Fibroblast of lung (primary cell): ENCODE measurements around the gene MLLT10. TPM values are rescaled to one million over a fixed set of nuclear protein-coding genes. Genes with fewer than 3 reads are reported as not detected.

ENCODE experiments used
- DNase-seq, 2 donors: peaks; one replicate each; pipeline versions ENCODE4 v3.0.0 to v3.0.0-alpha.2; 2010; ENCODE audit warnings: low read depth in 2 of 2
- H2AFZ ChIP-seq: 2 replicates; pipeline ENCODE4 v1.5.1; 2012; ENCODE audit warnings: low read length, control low read depth, inconsistent platforms
- H3K27ac ChIP-seq: 2 replicates; pipeline ENCODE4 v1.5.1; 2011; ENCODE audit warnings: low read length, control low read depth; ENCODE audit not compliant: insufficient read depth
- H3K27me3 ChIP-seq: 2 replicates; pipeline ENCODE4 v1.5.1; 2011; ENCODE audit warnings: mild to moderate bottlenecking, low read length; ENCODE audit not compliant: control insufficient read depth, insufficient read depth
- H3K36me3 ChIP-seq: 2 replicates; pipeline ENCODE4 v1.5.1; 2011; ENCODE audit warnings: low read length; ENCODE audit not compliant: control insufficient read depth, insufficient read depth
- H3K4me1 ChIP-seq: 2 replicates; pipeline ENCODE4 v1.5.1; 2011; ENCODE audit warnings: low read length; ENCODE audit not compliant: control insufficient read depth, insufficient read depth; ENCODE audit errors: extremely low read depth
- H3K4me2 ChIP-seq: 2 replicates; pipeline ENCODE4 v1.5.1; 2011; ENCODE audit warnings: low read length, control low read depth; ENCODE audit not compliant: insufficient read depth; ENCODE audit errors: extremely low read depth
- H3K4me3 ChIP-seq, 4 experiments: fragments of 200-600 bp in 1 of 4; sonication (generic) in 1 of 4; replicated peaks in 1 of 4; 2 replicates each; pipeline ENCODE4 v1.5.1; 2011 to 2016; ENCODE audit warnings: low read length in 4 of 4, low read depth in 3 of 4, mild to moderate bottlenecking in 3 of 4, control low read depth in 2 of 4, inconsistent platforms in 1 of 4, mixed read lengths in 1 of 4; ENCODE audit not compliant: insufficient read depth in 1 of 4; ENCODE audit errors: control extremely low read depth in 1 of 4
- H3K79me2 ChIP-seq: 2 replicates; pipeline ENCODE4 v1.5.1; 2012; ENCODE audit warnings: mild to moderate bottlenecking, low read length, inconsistent platforms; ENCODE audit not compliant: control insufficient read depth, insufficient read depth
- H3K9ac ChIP-seq: 2 replicates; pipeline ENCODE4 v1.5.1; 2011; ENCODE audit warnings: mild to moderate bottlenecking, low read length, control low read depth; ENCODE audit not compliant: insufficient read depth
- H3K9me3 ChIP-seq: 2 replicates; pipeline ENCODE4 v1.5.1; 2012; ENCODE audit warnings: low read depth, low read length; ENCODE audit not compliant: control insufficient read depth, insufficient read depth
- H4K20me1 ChIP-seq: 2 replicates; pipeline ENCODE4 v1.5.1; 2011; ENCODE audit warnings: low read length; ENCODE audit not compliant: control insufficient read depth, insufficient read depth; ENCODE audit errors: extremely low read depth
- EZH2 ChIP-seq: IDR thresholded peaks from 2 replicates; pipeline ENCODE4 v1.5.1; 2012; ENCODE audit warnings: low read length, control low read depth, mild to moderate bottlenecking; ENCODE audit errors: missing control alignments
- polyA plus RNA-seq, 2 donors: library from polyadenylated mRNA; depleted of rRNA in 1 of 2; stranded (reverse) in 1 of 2; unstranded in 1 of 2; fragments of >200 nt; gene quantifications; 2 replicates each; pipeline ENCODE4 v1.2.1, GENCODE V29; 2011 to 2012; ENCODE audit warnings: missing spikeins in 1 of 2
- total RNA-seq: library from RNA; depleted of rRNA; stranded (reverse); fragments of >200 nt; gene quantifications from 2 replicates; pipeline ENCODE4 v1.2.1, GENCODE V29; 2014
- TF ChIP-seq, protein P1 (sequence below), 2 donors: IDR thresholded peaks in 1 of 2; conservative IDR thresholded peaks in 1 of 2; 1 replicate in 1 of 2; 2 replicates in 1 of 2; pipeline ENCODE4 v1.5.1; 2011 to 2012; ENCODE audit warnings: low read length in 2 of 2, control low read depth in 1 of 2, inconsistent platforms in 1 of 2, low read depth in 1 of 2, mild to moderate bottlenecking in 1 of 2

Gene MLLT10
- total and polyA plus RNA-seq, 2 donors (not counting 1 experiment from before 2014, with no cell fraction given) = 25.6 to 56.3 TPM

DNA sequence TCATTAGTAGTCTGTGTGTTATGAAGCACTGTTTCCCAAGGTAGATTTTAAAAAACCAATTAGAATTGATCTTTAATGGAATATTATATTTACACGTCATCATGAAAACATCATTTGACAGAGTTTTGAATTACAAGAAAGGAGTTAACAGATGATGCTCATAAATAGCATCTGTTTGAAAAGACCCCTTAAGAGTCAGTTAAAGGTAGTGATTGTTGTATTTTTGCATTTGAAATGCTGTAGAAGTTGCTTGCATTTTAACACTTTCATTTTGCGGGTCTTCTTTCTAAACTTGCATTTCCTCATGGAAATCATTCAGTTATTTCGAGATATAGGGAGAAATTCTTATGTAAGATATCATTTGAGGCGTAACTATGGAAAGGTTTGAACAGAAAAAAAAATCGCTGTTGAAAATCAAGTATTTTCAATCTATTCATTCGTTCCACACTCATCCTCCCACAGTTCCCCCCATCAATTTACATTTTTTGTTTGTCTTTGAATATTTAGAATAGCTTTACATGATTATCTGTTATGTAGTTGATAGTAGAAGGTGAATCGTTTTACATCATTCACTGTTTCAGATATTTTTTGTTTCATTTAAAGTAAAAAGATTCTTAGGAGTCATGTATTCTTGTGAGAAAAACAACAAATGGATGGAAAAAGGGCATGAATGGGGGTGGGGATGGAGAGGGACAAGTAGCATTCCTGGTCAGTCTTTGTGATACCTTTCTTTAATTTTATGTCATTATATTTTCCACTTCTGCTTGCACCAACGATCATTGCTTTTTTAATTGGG lies 5.6 kb upstream of the MLLT10 start:
- no peak overlapping the region for H2AFZ ChIP-seq
- peak overlapping the region; percentile 82 for H3K4me2 ChIP-seq
- peak in 1 of 2 donors; percentile 61 for DNase-seq
- no peak overlapping the region for H3K9ac ChIP-seq
- peak overlapping the region; percentile 93 for H3K27ac ChIP-seq
- H3K4me3 ChIP-seq = peak overlapping the region; percentile 37 to 68 (median 56)
- H3K79me2 ChIP-seq = no peaks in the 10 kb centered on the region
- no peaks in the 10 kb centered on the region for H3K9me3 ChIP-seq
- no peak for TF ChIP-seq EZH2
- no peaks in the 10 kb centered on the region for H3K36me3 ChIP-seq
- H4K20me1 ChIP-seq = no peaks in the 10 kb centered on the region
- no peaks in the 10 kb centered on the region for H3K27me3 ChIP-seq
- H3K4me1 ChIP-seq = peaks cover 6% of the 10 kb centered on the region

DNA sequence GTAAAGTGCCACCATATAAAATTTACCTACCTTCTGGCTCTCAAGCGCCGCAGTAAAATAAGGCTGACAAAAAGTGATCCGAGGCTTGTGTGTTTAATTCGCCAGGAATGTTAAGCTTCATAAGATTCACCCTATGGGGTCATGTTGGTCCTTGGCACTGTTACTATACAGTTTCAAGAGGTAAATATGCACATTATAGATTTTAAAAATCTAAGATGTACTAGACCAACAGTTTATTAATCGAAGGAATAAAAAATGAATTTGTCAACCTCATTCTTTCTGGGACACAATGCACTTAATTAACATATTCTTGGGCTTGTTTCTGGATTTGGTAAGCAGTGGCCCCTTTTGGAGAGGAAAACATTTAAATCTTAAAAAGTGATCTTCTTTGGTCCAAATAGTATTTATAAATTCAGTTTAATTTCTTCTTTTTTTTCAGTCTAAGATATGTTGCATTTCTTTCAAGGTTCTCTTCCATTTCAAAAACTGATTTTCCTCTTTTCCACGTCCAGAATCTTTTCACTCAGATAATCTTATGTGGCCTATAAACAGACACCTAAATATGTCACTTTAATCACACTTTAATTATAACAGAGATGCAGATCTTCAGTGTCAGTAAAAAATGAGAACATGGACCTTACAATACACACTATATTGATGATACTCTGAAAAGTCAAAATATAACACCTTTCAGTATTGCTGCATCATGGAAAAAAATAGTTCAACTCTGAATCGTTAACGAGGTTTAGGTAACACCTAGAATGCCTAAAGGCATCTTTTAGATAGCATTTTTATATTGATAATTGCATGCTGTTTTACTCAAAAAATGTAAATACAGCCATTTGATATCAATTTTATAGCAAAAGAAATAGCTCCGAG lies 4.8 kb upstream of the MLLT10 start:
- Histone ChIP-seq H3K4me3 (peak overlapping the region in 1 of 4 experiments; percentile 68), H3K27me3 (no peaks in the 10 kb centered on the region), H3K4me1 (peaks cover 6% of the 10 kb centered on the region), H2AFZ (no peak overlapping the region), H3K27ac (no peak overlapping the region), H3K4me2 (peak overlapping the region; percentile 23), H3K9me3 (no peaks in the 10 kb centered on the region), H3K79me2 (no peaks in the 10 kb centered on the region), H3K9ac (no peak overlapping the region), H3K36me3 (no peaks in the 10 kb centered on the region), H4K20me1 (no peaks in the 10 kb centered on the region)
- DNase-seq = peak; percentile 52 to 76
- no peak for TF ChIP-seq EZH2
- TF ChIP-seq, protein P1, sequence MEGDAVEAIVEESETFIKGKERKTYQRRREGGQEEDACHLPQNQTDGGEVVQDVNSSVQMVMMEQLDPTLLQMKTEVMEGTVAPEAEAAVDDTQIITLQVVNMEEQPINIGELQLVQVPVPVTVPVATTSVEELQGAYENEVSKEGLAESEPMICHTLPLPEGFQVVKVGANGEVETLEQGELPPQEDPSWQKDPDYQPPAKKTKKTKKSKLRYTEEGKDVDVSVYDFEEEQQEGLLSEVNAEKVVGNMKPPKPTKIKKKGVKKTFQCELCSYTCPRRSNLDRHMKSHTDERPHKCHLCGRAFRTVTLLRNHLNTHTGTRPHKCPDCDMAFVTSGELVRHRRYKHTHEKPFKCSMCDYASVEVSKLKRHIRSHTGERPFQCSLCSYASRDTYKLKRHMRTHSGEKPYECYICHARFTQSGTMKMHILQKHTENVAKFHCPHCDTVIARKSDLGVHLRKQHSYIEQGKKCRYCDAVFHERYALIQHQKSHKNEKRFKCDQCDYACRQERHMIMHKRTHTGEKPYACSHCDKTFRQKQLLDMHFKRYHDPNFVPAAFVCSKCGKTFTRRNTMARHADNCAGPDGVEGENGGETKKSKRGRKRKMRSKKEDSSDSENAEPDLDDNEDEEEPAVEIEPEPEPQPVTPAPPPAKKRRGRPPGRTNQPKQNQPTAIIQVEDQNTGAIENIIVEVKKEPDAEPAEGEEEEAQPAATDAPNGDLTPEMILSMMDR (conservative IDR thresholded peaks at IDR 0.05 in 1 of 2, IDR thresholded peaks at IDR 0.05 in 1 of 2; ENCODE audit: low read depth in 1 of 2, low read length in 2 of 2) = no peak

- H3K36me3 ChIP-seq = no peaks in the 10 kb centered on the region
- H3K4me2 ChIP-seq = no peak overlapping the region
- peak in 1 of 2 donors; percentile 6 for DNase-seq
- no peak overlapping the region for H2AFZ ChIP-seq
- no peak overlapping the region for H3K27ac ChIP-seq
- no peak overlapping the region for H3K4me3 ChIP-seq
- H4K20me1 ChIP-seq = no peaks in the 10 kb centered on the region
- peaks cover 6% of the 10 kb centered on the region for H3K4me1 ChIP-seq
- TF ChIP-seq, protein P1 (conservative IDR thresholded peaks at IDR 0.05 in 1 of 2, IDR thresholded peaks at IDR 0.05 in 1 of 2; ENCODE audit: low read depth in 1 of 2, low read length in 2 of 2) = no peak
- TF ChIP-seq EZH2 = no peak
- no peak overlapping the region for H3K9ac ChIP-seq
- H3K9me3 ChIP-seq = no peaks in the 10 kb centered on the region
- H3K27me3 ChIP-seq = no peaks in the 10 kb centered on the region
- H3K79me2 ChIP-seq = peaks cover 4% of the 10 kb centered on the region
Measured at GRCh38 chr10:21530168-21530567, 3.9 kb upstream of the MLLT10 start.
